ENCODE results near the gene HIVEP3. TPM values are rescaled to one million over a fixed set of nuclear protein-coding genes. Genes with fewer than 3 reads are reported as not detected.

HIVEP3 gene
- total RNA-seq, 1 donor from 2014 or later = 2.9 TPM

- no peak for DNase-seq (ENCODE audit: extremely low spot score in 2 of 2)
- H3K27ac ChIP-seq = no peak overlapping the region
- intact Hi-C loops (cut with DNase I) = no loop called here
- H3K36me3 ChIP-seq = no peaks in the 10 kb centered on the region
- H3K4me1 ChIP-seq = peaks cover 28% of the 10 kb centered on the region
- no peak overlapping the region for H3K4me3 ChIP-seq
- TF ChIP-seq CTCF (IDR thresholded peaks at IDR 0.05) (no peak), POLR2A (IDR thresholded peaks at IDR 0.05) (no peak), POLR2AphosphoS5 (IDR thresholded peaks at IDR 0.05; ENCODE audit: insufficient read depth in 1 of 2, low read depth in 1 of 2) (no peak)
- H3K9me3 ChIP-seq = no peaks in the 10 kb centered on the region
- H3K27me3 ChIP-seq = no peaks in the 10 kb centered on the region
Measured at GRCh38 chr1:41784531-41785274, 134.0 kb downstream of the HIVEP3 start.

- intact Hi-C loops (cut with DNase I) = no loop called here
- TF ChIP-seq POLR2AphosphoS5 (IDR thresholded peaks at IDR 0.05; ENCODE audit: insufficient read depth in 1 of 2, low read depth in 1 of 2) = peak in 1 of 2 donors; percentile 50
- TF ChIP-seq POLR2A (IDR thresholded peaks at IDR 0.05) = no peak
- Histone ChIP-seq H3K4me1 (peaks cover 28% of the 10 kb centered on the region), H3K36me3 (no peaks in the 10 kb centered on the region), H3K4me3 (no peak overlapping the region), H3K27me3 (no peaks in the 10 kb centered on the region), H3K9me3 (no peaks in the 10 kb centered on the region), H3K27ac (peak overlapping the region; percentile 26)
- no peak for DNase-seq (ENCODE audit: extremely low spot score in 2 of 2)
Measured at GRCh38 chr1:41783189-41783639, 135.5 kb downstream of the HIVEP3 start.

- intact Hi-C loops (cut with DNase I) = no loop called here
- TF ChIP-seq POLR2AphosphoS5 (IDR thresholded peaks at IDR 0.05; ENCODE audit: insufficient read depth in 1 of 2, low read depth in 1 of 2) (no peak), CTCF (IDR thresholded peaks at IDR 0.05) (no peak), POLR2A (IDR thresholded peaks at IDR 0.05) (no peak)
Measured at GRCh38 chr1:41780916-41781315, 137.8 kb downstream of the HIVEP3 start.

GRCh38 chr1:41780322-41780721 is 138.4 kb downstream of the HIVEP3 start:
- Histone ChIP-seq H3K27me3 (no peaks in the 10 kb centered on the region), H3K27ac (no peak overlapping the region), H3K36me3 (no peaks in the 10 kb centered on the region), H3K4me1 (peaks cover 47% of the 10 kb centered on the region), H3K4me3 (no peak overlapping the region), H3K9me3 (no peaks in the 10 kb centered on the region)
- no peak for TF ChIP-seq CTCF (IDR thresholded peaks at IDR 0.05)
- no peak for TF ChIP-seq POLR2A (IDR thresholded peaks at IDR 0.05)
- TF ChIP-seq POLR2AphosphoS5 (IDR thresholded peaks at IDR 0.05; ENCODE audit: insufficient read depth in 1 of 2, low read depth in 1 of 2) = no peak
- intact Hi-C loops (cut with DNase I) = no loop called here
- no peak for DNase-seq (ENCODE audit: extremely low spot score in 2 of 2)

More at GRCh38 chr1:41780916-41781315, 137.8 kb downstream of the HIVEP3 start:
- H3K36me3 ChIP-seq = no peaks in the 10 kb centered on the region
- no peak overlapping the region for H3K27ac ChIP-seq
- no peaks in the 10 kb centered on the region for H3K27me3 ChIP-seq
- peaks cover 42% of the 10 kb centered on the region for H3K4me1 ChIP-seq
- H3K4me3 ChIP-seq = no peak overlapping the region
- no peaks in the 10 kb centered on the region for H3K9me3 ChIP-seq
- no peak for DNase-seq (ENCODE audit: extremely low spot score in 2 of 2)

- H3K27me3 ChIP-seq = no peaks in the 10 kb centered on the region
- H3K36me3 ChIP-seq = no peaks in the 10 kb centered on the region
- DNase-seq (ENCODE audit: extremely low spot score in 2 of 2) = no peak
- intact Hi-C loops (cut with DNase I) = no loop called here
- TF ChIP-seq CTCF (IDR thresholded peaks at IDR 0.05) (no peak), POLR2A (IDR thresholded peaks at IDR 0.05) (no peak), POLR2AphosphoS5 (IDR thresholded peaks at IDR 0.05; ENCODE audit: insufficient read depth in 1 of 2, low read depth in 1 of 2) (no peak)
- H3K27ac ChIP-seq = no peak overlapping the region
- no peak overlapping the region for H3K4me3 ChIP-seq
- peaks cover 38% of the 10 kb centered on the region for H3K4me1 ChIP-seq
- no peaks in the 10 kb centered on the region for H3K9me3 ChIP-seq
Measured at GRCh38 chr1:41779360-41779759, 139.4 kb downstream of the HIVEP3 start.
